Lower leg skin (tissue), 4 donors: Measurements from ENCODE around the gene ARMH2. TPM values are rescaled to one million over a fixed set of nuclear protein-coding genes. Genes with fewer than 3 reads are reported as not detected.

Source experiments
- DNase-seq, 2 donors: peaks; one replicate each; pipeline ENCODE4 v3.0.0-alpha.2; 2019; ENCODE audit warnings: low spot score in 2 of 2
- H3K4me3 ChIP-seq: fragments of 200-600 bp; sonication (generic); 2 replicates; pipeline ENCODE4 v1.5.1; 2017; ENCODE audit warnings: mild to moderate bottlenecking, low read depth; ENCODE audit not compliant: poor library complexity, severe bottlenecking
- CTCF ChIP-seq, 3 donors: fragments of 450-650 bp; IDR thresholded peaks; one replicate each; pipeline ENCODE4 v1.5.1; 2016; ENCODE audit warnings: antibody characterized with exemption in 3 of 3, mild to moderate bottlenecking in 3 of 3, moderate library complexity in 2 of 3
- POLR2A ChIP-seq, 2 donors: fragments of 450-650 bp; IDR thresholded peaks; one replicate each; pipeline ENCODE4 v1.6.1; 2016 to 2017; ENCODE audit warnings: antibody characterized with exemption in 2 of 2, mild to moderate bottlenecking in 1 of 2, moderate library complexity in 1 of 2
- WGBS, 2 donors: methylation state at CpG; one replicate each; pipeline ENCODE4 v1.1.5; 2018; 5-methylcytosine and 5-hydroxymethylcytosine counted together
- intact Hi-C: fragments of 100-400 bp; cut with DNase I; formaldehyde crosslinking; loops from one replicate; pipeline ENCODE4 v1.15.0; 2023; ENCODE audit warnings: low total_unique reads
- total RNA-seq, 4 donors: library from RNA; depleted of rRNA; stranded (reverse); fragments of >200 nt; gene quantifications; one replicate each; pipeline ENCODE4 v1.1.0, GENCODE V29; 2016

Gene ARMH2
- total RNA-seq, 4 donors from 2014 or later = not detected

GRCh38 chr6:24824142-24824938 lies 25.6 kb upstream of the ARMH2 start:
- 92 to 93% methylated on average over 6 of the region's 6 CpGs for WGBS, 2 donors
- no peak overlapping the region for H3K4me3 ChIP-seq
- intact Hi-C loops = no loop called here
- no peak for TF ChIP-seq CTCF (IDR thresholded peaks at IDR 0.05)
- no peak for TF ChIP-seq POLR2A (IDR thresholded peaks at IDR 0.05)
- DNase-seq = no peak

- intact Hi-C loops = no loop called here
- 87 to 98% methylated on average over 2 of the region's 2 CpGs for WGBS, 2 donors
These were observed 24.5 kb upstream of the ARMH2 start for GRCh38 chr6:24823185-24823584.

GRCh38 chr6:24822696-24823095 lies 24.0 kb upstream of the ARMH2 start:
- intact Hi-C loops = no loop called here
- DNase-seq = no peak
- 77 to 89% methylated on average over 6 of the region's 6 CpGs for WGBS, 2 donors
- TF ChIP-seq CTCF (IDR thresholded peaks at IDR 0.05) (no peak), POLR2A (IDR thresholded peaks at IDR 0.05) (no peak)
- H3K4me3 ChIP-seq = no peak overlapping the region

More at GRCh38 chr6:24823185-24823584, 24.5 kb upstream of the ARMH2 start:
- TF ChIP-seq CTCF (IDR thresholded peaks at IDR 0.05) = no peak
- TF ChIP-seq POLR2A (IDR thresholded peaks at IDR 0.05) = no peak
- DNase-seq = no peak
- no peak overlapping the region for H3K4me3 ChIP-seq

GRCh38 chr6:24821860-24822444 lies 23.2 kb upstream of the ARMH2 start:
- WGBS, 2 donors = 91 to 92% methylated on average over 3 of the region's 3 CpGs
- DNase-seq = no peak
- intact Hi-C loops = no loop called here
- TF ChIP-seq POLR2A (IDR thresholded peaks at IDR 0.05) (no peak), CTCF (IDR thresholded peaks at IDR 0.05) (no peak)
- no peak overlapping the region for H3K4me3 ChIP-seq

- no peak for DNase-seq
- intact Hi-C loops = no loop called here
- 89 to 91% methylated on average over 2 of the region's 2 CpGs for WGBS, 2 donors
- no peak overlapping the region for H3K4me3 ChIP-seq
- no peak for TF ChIP-seq CTCF (IDR thresholded peaks at IDR 0.05)
- TF ChIP-seq POLR2A (IDR thresholded peaks at IDR 0.05) = no peak
These were observed 19.6 kb upstream of the ARMH2 start for GRCh38 chr6:24818346-24818745.
